HFFc6 (cell line): Measurements from ENCODE around the gene CDC42. TPM values are rescaled to one million over a fixed set of nuclear protein-coding genes. Genes with fewer than 3 reads are reported as not detected.
A peak's percentile ranks its signal among the peaks of the same experiment; 100 is the strongest.

Source experiments
- DNase-seq: peaks from one replicate; pipeline ENCODE4 v3.0.0-alpha.2; 2018
- H3K27ac Mint-ChIP-seq: 2 replicates; pipeline ENCODE4 v1.8.0; 2020; ENCODE audit warnings: mild to moderate bottlenecking, mixed read lengths
- H3K27me3 Mint-ChIP-seq: 2 replicates; pipeline ENCODE4 v1.8.0; 2021; ENCODE audit warnings: mild to moderate bottlenecking, moderate library complexity, mixed read lengths; ENCODE audit not compliant: insufficient read depth
- H3K36me3 Mint-ChIP-seq: 2 replicates; pipeline ENCODE4 v1.8.0; 2021; ENCODE audit warnings: low read depth, mixed read lengths
- H3K4me1 Mint-ChIP-seq: 2 replicates; pipeline ENCODE4 v1.8.0; 2020; ENCODE audit warnings: low read depth, mixed read lengths
- H3K4me3 Mint-ChIP-seq: 2 replicates; pipeline ENCODE4 v1.8.0; 2020; ENCODE audit warnings: mild to moderate bottlenecking, moderate library complexity, mixed read lengths
- H3K9me3 Mint-ChIP-seq: 2 replicates; pipeline ENCODE4 v1.8.0; 2020; ENCODE audit warnings: mild to moderate bottlenecking, mixed read lengths
- total RNA-seq, 6 experiments: library from RNA; stranded (reverse); fragmentation: NEBNext Ultra II Directional; extraction: Animal tissue kit (Norgen Biotek cat#: 25700); gene quantifications; 2 replicates in 1 of 6; 3 replicates in 5 of 6; pipeline ENCODE4 v1.2.3, GENCODE V29; 2021
- TF ChIP-seq, protein P1 (sequence below): fragments of 200-600 bp; sonication (generic); IDR thresholded peaks from 2 replicates; pipeline ENCODE4 v1.5.0; 2021; ENCODE audit warnings: antibody characterized with exemption, mild to moderate bottlenecking

The CDC42 gene
- total RNA-seq, 6 experiments from 2014 or later = 273 to 298 (median 280) TPM

DNA sequence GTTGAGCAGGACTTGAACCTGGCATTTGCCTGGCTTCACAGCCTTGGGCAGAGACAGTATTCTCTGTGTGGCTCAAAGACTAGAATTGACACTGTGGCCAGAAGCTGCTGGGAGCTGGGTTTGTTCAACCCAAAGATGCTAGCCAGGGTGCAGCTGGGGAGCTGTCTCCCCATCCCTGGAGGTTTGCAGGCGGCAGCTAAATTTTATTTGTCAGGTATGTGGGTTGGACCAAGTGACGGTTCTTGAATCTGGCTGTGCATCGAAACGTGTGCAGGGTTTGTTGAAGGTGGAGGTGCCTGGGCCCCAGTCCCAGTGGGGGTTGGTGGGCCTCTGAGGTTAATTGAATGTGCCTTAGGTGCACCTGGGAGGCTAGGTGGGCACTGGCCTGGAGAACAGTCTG, 78.6 kb downstream of the CDC42 start:
- Mint-ChIP-seq H3K36me3 (no peaks in the 10 kb centered on the region), H3K27ac (no peak overlapping the region), H3K4me1 (peaks cover 12% of the 10 kb centered on the region; the same call in 1 of the 2 replicates), H3K4me3 (no peak overlapping the region), H3K27me3 (peaks cover 4% of the 10 kb centered on the region), H3K9me3 (no peaks in the 10 kb centered on the region)
- DNase-seq = no peak
- TF ChIP-seq, protein P1, sequence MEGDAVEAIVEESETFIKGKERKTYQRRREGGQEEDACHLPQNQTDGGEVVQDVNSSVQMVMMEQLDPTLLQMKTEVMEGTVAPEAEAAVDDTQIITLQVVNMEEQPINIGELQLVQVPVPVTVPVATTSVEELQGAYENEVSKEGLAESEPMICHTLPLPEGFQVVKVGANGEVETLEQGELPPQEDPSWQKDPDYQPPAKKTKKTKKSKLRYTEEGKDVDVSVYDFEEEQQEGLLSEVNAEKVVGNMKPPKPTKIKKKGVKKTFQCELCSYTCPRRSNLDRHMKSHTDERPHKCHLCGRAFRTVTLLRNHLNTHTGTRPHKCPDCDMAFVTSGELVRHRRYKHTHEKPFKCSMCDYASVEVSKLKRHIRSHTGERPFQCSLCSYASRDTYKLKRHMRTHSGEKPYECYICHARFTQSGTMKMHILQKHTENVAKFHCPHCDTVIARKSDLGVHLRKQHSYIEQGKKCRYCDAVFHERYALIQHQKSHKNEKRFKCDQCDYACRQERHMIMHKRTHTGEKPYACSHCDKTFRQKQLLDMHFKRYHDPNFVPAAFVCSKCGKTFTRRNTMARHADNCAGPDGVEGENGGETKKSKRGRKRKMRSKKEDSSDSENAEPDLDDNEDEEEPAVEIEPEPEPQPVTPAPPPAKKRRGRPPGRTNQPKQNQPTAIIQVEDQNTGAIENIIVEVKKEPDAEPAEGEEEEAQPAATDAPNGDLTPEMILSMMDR = no peak

DNA sequence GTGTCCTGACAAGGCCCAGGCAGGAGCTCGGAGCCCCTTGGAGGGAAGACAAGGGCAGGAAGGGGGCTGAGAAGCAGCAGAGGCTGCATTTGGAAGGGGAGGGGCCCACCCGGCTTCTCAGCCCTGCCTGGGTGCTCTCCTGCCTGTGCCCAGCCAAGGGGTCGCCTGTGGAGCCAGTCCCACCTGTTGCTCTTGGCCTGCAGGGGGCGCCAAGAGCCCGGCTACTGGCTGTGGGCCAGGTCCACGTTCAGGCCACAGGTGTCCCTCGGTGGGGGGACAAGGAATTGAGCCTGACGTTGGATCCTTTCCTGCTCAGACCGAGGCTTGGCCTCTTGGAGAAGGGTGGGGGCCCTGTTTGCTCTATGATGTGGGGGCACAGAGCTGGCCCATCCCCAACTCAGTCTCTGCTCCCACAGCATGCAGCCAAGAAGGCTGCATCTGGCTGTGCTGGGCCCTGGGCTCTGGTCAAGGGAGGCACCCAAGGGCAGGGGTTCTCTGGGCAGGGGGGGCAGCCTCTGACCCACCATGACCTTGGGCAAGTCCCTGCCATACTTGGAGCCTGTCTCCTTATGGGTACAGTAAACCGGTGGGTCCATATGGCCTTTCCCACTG, 79.5 kb downstream of the CDC42 start:
- H3K36me3 Mint-ChIP-seq = no peaks in the 10 kb centered on the region
- H3K4me1 Mint-ChIP-seq = peaks cover 12% of the 10 kb centered on the region; the same call in 1 of the 2 replicates
- TF ChIP-seq, protein P1 = peak; percentile 87
- H3K4me3 Mint-ChIP-seq = no peak overlapping the region
- DNase-seq = no peak
- H3K9me3 Mint-ChIP-seq = no peaks in the 10 kb centered on the region
- peaks cover 2% of the 10 kb centered on the region for H3K27me3 Mint-ChIP-seq
- H3K27ac Mint-ChIP-seq = no peak overlapping the region

DNA sequence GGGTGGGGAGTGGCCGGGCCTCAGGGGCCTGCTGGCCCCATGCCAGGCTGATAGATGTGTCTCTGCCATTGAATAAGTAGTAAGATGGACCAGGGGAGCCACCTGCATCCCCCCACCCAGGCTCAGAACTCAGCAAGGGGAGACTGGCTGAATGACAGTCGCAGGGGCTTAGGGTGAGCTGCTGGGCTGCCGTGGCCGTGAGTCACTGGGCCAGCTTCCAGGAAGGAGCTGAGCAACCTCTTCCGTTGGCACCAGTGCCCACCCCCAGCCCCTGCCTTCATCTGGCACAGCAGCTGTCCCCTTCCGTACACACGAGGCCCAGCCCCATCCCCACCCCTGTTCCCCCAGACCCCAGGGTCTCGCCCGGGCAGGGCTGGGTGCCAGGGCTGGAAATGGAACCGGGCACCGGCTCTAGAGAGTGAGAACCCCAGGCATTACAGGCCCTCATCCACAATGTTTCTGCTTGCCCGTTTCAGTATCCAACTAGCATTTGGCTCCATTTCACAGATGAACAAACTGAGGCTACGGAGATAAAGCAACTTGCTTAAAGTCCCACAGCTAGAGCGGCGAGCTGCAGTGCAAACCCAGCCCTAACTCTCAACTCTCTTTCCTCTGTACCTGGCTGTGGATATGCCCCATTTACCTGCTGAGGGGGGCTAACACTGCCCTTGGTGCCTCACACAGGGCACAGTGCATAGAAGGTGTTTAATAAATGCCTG, 80.2 kb downstream of the CDC42 start:
- Mint-ChIP-seq H3K36me3 (no peaks in the 10 kb centered on the region), H3K4me1 (peaks cover 12% of the 10 kb centered on the region; the same call in 1 of the 2 replicates), H3K9me3 (no peaks in the 10 kb centered on the region), H3K4me3 (no peak overlapping the region), H3K27ac (no peak overlapping the region), H3K27me3 (peaks cover 5% of the 10 kb centered on the region)
- DNase-seq = peak; percentile 63
- TF ChIP-seq, protein P1 = no peak

DNA sequence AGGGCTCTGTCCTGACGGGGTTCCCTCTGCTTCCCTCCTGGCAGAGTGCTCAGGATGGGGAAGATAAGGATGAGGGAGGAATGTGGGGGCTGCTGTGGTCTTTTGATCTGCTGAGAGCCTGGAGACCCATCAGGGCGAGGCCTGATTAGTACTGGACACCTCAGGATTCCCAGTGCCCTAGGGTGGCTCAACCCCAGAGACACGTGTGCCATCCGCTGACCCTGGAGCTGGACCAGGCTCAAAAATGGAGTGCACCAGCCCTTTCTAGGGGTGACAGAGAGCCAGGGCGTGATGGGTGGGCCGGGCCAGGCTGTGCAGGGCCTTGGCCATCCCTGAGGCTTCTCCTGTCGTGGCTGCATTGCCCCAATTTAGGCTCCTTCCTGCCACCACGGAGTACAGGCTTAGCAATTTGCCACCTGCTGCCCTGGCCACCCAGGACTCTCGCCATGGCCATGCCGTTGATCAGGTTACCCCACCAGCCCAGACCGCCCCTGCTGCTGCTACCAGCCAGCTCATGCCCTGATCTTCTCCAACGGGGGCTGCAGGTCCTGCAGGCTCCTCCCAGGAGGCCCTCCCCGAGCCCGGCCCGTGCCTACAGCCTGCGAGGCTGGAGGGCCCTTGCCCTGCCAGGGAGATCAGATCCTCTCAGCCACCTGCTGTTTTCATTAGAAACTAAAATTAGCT, 80.9 kb downstream of the CDC42 start:
- peaks cover 7% of the 10 kb centered on the region for H3K27me3 Mint-ChIP-seq
- TF ChIP-seq, protein P1 = no peak
- no peaks in the 10 kb centered on the region for H3K36me3 Mint-ChIP-seq
- peaks cover 12% of the 10 kb centered on the region; the same call in 1 of the 2 replicates for H3K4me1 Mint-ChIP-seq
- H3K4me3 Mint-ChIP-seq = no peak overlapping the region
- DNase-seq = no peak
- no peaks in the 10 kb centered on the region for H3K9me3 Mint-ChIP-seq
- H3K27ac Mint-ChIP-seq = no peak overlapping the region

DNA sequence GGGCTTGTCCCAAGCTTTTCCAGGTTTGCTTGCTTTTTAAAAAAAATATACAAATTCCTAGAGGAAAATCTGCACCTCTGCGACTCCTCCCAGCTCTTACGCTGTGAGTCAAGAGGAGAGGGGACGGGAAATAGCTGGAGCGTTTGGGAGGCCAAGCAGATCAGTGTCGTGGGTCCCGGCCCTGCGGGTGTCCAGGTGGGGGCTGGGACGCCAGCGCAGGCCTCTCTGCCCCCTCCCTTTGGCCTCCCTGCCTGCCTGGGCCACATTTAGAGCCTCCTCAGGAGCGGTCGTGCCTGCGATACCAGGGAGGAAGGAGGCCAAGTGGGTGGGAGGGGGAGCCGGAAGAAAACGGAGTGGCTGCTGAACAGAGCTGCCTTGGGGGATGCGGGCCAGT, 81.4 kb downstream of the CDC42 start:
- no peaks in the 10 kb centered on the region for H3K36me3 Mint-ChIP-seq
- H3K9me3 Mint-ChIP-seq = no peaks in the 10 kb centered on the region
- TF ChIP-seq, protein P1 = no peak
- H3K27ac Mint-ChIP-seq = no peak overlapping the region
- H3K4me3 Mint-ChIP-seq = no peak overlapping the region
- H3K27me3 Mint-ChIP-seq = peaks cover 7% of the 10 kb centered on the region; the same call in 1 of the 2 replicates
- H3K4me1 Mint-ChIP-seq = peaks cover 12% of the 10 kb centered on the region; the same call in 1 of the 2 replicates
- no peak for DNase-seq
